Keratinocyte (primary cell): ENCODE results near the gene TRPM3.

ENCODE experiments used
- EZH2 ChIP-seq: IDR thresholded peaks from one replicate; pipeline ENCODE4 v1.6.1; 2012; ENCODE audit warnings: inconsistent platforms, mild to moderate bottlenecking, low read length, moderate library complexity
- TF ChIP-seq, protein P1 (sequence below), 3 experiments: IDR thresholded peaks in 1 of 3; conservative IDR thresholded peaks in 1 of 3; optimal IDR thresholded peaks in 1 of 3; 2 replicates in 2 of 3; 3 replicates in 1 of 3; pipeline versions ENCODE3 to v1.5.1; 2011; ENCODE audit warnings: low read length in 3 of 3, mild to moderate bottlenecking in 3 of 3, moderate library complexity in 2 of 3, control low read depth in 1 of 3, inconsistent platforms in 1 of 3; ENCODE audit not compliant: insufficient read depth in 2 of 3; ENCODE audit errors: extremely low read depth in 1 of 3

DNA sequence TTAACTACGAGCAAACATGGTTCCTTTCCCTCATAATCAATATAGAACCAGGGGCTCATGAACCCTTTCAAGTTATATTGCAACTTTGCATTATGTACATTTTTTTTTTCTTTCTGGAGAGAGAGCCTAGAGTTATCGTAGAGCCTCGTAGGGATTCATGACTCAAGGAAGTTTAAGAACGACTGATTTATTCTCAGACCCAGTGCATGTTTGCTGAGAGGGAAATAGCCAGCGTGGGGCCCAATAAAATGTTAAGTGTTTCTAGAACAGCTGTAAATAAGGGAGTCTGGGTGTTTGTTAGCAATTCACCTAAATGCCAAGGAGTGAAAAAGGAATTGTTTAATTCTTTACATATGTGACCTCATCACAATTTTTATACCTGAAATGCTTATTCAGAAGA, 587.9 kb downstream of the TRPM3 start:
- TF ChIP-seq, protein P1, sequence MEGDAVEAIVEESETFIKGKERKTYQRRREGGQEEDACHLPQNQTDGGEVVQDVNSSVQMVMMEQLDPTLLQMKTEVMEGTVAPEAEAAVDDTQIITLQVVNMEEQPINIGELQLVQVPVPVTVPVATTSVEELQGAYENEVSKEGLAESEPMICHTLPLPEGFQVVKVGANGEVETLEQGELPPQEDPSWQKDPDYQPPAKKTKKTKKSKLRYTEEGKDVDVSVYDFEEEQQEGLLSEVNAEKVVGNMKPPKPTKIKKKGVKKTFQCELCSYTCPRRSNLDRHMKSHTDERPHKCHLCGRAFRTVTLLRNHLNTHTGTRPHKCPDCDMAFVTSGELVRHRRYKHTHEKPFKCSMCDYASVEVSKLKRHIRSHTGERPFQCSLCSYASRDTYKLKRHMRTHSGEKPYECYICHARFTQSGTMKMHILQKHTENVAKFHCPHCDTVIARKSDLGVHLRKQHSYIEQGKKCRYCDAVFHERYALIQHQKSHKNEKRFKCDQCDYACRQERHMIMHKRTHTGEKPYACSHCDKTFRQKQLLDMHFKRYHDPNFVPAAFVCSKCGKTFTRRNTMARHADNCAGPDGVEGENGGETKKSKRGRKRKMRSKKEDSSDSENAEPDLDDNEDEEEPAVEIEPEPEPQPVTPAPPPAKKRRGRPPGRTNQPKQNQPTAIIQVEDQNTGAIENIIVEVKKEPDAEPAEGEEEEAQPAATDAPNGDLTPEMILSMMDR (optimal IDR thresholded peaks at IDR 0.05 in 1 of 3, IDR thresholded peaks at IDR 0.05 in 1 of 3, conservative IDR thresholded peaks at IDR 0.05 in 1 of 3; ENCODE audit: extremely low read depth in 1 of 3, insufficient read depth in 2 of 3, low read length in 3 of 3), result no peak
- no peak for TF ChIP-seq EZH2
